Measurements from ENCODE around the gene MPC1.

MPC1 gene

GRCh38 chr6:166382933-166383801, at the start of gene MPC1:
TSS of gene MPC1 (minus strand) at chr6:166382940. CDS start at chr6:166382876, 64 bp downstream.
- peak; percentile 93 for DNase-seq

GRCh38 chr6:166430269-166430668, 47.5 kb upstream of the MPC1 start:
- DNase-seq, result no peak

GRCh38 chr6:166424431-166424830, 41.7 kb upstream of the MPC1 start:
- DNase-seq, result no peak

GRCh38 chr6:166423781-166424180, 41.0 kb upstream of the MPC1 start:
- no peak for DNase-seq

DNA sequence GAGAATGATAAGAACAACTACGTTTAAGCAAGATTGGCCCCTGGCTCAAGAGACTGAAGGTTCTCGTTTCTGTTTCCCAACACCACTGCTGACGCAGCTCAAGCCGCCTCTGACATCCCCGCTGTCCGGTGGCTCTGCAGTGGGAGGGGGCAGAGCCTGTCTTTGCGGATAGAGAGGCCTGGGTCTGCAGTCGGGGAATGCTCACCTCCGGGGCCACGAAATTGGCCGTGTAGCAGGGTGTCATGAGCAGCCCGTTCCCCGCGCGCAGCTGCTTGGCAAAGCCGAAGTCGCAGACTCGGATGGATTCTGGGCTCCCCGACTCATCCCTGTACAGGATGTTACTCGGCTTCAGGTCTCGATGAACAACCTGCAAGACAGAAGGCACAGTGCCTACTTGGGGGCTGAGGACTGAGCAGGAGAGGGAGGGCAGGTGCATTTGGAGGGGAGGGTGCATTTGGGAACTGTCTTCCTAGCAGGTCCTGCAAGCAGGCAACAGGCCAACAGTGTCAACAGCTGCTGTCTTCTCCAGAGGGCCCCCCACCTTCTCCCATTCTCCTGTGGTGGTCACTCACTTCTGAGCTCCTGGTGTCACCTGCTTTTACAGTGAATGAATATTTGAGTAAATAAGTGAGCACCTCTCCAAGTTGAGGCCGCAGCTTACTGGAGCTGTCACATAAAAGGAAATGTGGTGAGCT, 40.5 kb upstream of the MPC1 start:
- no peak for DNase-seq

GRCh38 chr6:166422201-166422940, 39.6 kb upstream of the MPC1 start:
- no peak for DNase-seq

DNA sequence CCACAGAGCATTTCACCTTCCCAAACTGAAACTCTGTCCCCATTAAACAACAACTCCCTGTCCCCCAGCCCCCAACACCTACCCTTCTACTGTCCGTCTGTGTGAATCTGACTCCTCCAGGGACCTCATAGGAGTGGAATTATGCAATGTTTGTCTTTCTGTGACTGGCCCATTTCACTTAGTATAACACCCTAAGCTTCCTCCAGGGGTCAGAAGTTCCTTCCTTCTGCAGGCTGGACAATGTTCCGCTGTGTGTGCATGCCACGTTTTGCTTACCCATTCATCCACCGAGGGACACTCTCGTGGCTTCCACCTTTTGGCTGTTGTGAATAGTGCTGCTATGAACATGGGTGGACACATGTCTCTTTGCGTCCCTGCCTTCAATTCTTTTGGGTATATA, 37.6 kb upstream of the MPC1 start:
- DNase-seq, result no peak

DNA sequence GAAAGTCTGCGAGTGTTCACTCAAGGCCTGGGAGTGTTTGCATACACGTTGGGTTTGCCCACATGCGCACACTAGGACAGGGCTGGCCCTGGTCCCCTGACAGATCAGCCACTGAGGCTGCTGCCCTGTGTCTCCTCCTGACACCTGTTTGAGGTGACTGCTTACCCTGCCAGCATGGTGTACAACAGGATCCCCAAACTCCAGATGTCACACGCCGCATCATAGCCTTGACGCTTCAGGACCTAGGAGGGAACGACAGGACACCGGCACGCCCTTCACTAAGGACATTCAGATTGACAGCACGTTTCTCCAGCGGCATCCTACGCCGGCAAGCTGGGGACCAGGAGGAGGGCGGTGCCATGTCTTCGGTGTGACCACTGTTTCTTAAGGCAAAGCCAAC, 37.0 kb upstream of the MPC1 start:
- DNase-seq, result no peak

- DNase-seq, result peak; percentile 61
These were observed 36.5 kb upstream of the MPC1 start for GRCh38 chr6:166419286-166419685.

GRCh38 chr6:166418691-166419143, 36.0 kb upstream of the MPC1 start:
- no peak for DNase-seq

DNA sequence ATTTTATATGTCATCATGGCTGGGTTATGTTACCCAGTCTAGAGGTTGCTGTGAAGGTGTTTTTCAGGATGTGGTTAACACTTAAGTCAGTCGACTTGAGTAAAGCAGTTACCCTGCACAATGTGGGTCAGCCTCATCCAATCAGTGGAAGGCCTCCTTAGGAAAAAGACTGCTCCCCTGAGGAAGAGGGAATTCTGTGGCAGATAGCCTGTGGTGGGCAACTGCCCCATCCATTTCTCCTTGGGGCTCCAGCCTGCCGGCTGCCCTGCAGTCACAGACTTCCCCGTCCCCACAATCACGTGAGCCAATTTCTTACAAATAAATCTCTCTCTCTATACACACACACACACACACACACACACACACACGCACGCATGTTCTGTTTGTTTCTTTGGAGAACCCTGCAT, 34.5 kb upstream of the MPC1 start:
- DNase-seq, result peak; percentile 35

DNA sequence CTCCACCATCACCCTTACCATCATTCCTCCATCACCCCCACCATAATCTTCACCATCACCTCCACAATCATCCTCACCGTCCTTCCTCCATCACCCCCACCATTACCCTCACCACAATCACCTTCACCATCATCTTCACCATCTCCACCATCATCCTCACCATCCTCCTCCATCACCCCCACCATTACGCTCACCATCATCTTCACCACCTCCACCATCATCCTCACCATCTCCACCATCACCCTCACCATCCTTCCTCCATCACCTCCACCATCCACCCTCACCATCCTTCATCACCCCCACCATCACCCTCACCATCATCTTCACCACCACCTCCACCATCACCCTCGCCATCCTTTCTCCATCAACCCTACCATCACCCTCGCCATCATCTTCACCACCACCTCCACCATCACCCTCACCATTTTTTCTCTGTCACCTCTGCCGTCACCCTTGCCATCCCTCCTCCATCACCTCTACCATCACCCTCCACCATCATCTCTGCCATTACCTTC, 33.1 kb upstream of the MPC1 start:
- DNase-seq, result no peak

DNA sequence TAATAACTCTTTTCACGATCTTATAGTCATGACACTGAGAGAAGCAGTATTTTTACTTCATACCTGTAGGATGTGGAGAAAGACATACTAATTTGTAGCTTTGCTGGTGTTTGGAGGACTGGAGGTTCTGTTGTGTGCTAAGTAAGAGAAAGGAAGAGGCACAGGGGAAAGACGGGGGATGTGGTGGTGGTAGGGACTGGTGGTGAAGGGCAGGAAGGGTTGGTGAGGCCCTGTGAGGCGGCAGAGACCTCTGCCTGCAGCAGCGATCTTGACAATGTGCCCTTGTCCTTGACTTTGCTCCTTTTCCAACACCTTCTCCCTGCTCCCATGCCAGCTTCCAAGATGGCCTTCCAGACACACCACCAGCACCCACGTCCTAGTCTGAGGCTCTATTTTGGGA, 32.6 kb upstream of the MPC1 start:
- peak; percentile 22 for DNase-seq

- no peak for DNase-seq
These were observed 30.8 kb upstream of the MPC1 start for GRCh38 chr6:166413491-166413951.

DNA sequence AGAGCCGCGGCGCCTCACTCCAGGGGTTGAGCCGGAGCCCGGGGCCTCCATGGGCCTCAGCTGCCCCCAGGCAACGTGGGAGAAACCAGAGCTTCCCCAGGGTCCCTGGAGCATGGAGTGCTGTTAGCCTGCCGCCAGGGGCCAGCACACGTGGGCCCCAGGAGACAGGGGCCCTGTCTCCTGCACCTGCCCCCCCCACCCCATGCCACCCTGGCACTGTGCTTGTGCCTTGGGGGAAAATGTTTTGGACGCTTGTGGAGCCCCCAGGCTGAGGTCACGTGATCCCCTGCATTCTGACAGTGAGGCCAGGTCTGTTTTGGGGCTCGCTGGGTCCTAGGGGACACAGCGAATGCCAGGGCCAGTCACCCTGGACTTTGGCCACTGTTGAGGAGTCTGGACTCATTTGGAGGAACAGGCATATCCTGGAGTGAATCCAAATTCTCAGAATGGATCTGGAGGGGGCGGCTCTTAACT, 30.2 kb upstream of the MPC1 start:
- DNase-seq, result no peak

GRCh38 chr6:166412156-166412910, 29.6 kb upstream of the MPC1 start:
- no peak for DNase-seq

- DNase-seq, result peak; percentile 20
These were observed 29.0 kb upstream of the MPC1 start for GRCh38 chr6:166411721-166412151.

DNA sequence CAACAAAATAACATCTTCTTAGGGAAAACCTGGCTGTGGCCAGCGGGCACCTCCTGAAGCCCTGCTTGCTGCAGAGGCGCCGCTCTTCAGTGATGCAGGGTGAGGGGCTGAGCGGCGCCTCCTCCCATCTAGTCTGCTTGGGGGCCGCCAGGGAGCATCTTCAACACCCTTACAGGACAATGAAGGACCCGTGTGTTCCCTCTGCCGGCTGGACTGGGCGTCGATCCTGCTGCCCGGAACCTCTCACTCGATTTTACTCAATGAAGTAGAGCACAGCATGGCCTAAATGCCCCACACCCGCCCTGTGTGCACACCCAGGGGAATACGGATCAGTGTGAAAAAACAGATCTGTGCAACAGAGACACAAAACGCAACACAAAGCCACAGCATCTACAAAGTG, 28.5 kb upstream of the MPC1 start:
- DNase-seq, result no peak

DNA sequence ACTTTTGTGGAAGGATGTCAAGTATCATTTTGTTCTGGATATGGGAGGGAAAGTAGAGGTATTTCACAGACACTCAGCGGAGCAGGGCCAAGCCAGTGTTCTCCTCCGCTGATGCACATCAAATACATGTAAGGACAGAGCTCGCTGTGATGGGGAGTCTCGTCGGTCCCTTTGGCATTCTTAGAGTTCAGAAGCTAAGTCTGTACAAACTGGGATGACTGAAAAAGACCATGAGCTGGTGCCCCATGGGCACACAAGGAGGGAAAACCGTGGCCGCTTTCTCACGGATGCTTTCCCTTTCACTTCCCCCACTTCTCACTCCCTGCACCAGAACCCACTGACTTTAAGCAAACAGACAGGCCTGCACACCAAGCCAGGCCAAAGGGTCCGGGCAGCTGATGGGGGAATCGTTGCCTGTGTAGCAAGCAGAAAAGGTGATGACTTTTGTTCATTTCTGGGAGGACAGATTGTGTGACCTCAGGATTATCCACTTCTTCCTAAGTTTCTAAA, 27.7 kb upstream of the MPC1 start:
- DNase-seq, result no peak

- no peak for DNase-seq
These were observed 26.4 kb upstream of the MPC1 start for GRCh38 chr6:166408936-166409755.

GRCh38 chr6:166406197-166406596, 23.5 kb upstream of the MPC1 start:
- DNase-seq, result no peak
